ENCODE data around the gene GRIFIN.

The GRIFIN gene

GRCh38 chr7:2497500-2498336 lies 21.5 kb upstream of the GRIFIN start:
- DNase-seq = no peak

DNA sequence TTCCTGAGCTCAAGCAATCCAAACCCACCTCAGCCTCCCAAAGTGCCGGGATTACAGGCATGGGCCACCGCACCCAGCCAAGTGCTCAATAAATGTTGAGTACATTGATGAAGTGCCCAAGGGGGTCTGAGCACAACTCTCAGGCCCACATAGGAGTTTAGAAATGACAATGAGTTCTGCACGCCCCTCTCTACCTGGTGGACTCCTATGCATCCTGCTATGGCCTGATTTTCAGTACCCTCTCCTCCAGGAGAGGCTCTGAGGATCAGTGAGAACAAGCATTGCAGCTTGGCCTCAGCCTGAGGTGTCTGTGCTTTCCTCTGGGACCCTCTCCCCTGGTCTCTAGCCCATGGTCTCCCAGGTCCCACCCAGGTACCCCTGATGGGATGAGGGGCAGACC lies 20.9 kb upstream of the GRIFIN start:
- no peak for DNase-seq

GRCh38 chr7:2496375-2496774 lies 20.2 kb upstream of the GRIFIN start:
- no peak for DNase-seq

DNA sequence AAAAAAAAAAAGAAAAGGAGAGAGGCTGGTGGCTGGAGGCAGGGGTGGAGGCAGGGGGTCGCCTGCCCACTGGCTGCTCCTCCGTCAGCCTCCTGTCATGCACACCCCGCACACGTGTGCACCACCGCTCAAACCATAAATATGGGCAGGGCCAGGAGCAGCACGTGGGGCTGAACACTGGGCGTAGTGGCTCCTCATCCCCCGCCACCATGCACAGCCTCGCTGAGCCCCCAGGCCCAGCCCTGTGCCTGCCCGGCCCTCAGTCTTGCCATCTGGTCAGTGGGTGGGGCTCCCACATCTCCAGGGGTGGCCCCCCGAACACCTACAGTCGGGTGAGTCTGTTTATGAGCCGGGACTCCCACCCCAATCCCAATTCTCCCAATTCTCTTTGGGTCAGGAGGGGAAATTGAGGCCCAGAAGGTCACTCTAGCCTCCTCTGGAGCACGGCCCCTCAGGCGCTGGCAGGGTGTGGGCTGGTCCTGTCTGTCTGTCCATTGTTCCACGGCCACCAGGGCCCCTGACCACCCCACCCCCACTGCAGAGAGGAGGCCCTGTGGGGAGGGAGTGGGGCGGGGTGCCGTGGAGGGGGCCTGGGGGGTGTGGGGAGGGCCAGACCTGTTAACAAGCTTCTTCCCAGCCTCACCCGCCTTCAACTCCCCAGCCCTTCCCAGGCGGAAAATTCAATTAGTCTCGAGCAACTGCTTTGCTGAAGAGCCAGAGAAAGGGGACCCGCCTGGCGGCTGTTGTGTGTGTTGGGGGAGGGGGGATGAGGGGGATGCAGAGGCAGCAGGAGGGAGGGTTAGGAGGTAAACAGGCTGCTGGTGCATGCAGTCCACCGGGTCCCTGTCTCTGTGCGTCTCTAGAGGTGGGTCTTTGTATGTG lies 19.5 kb upstream of the GRIFIN start:
- no peak for DNase-seq

DNA sequence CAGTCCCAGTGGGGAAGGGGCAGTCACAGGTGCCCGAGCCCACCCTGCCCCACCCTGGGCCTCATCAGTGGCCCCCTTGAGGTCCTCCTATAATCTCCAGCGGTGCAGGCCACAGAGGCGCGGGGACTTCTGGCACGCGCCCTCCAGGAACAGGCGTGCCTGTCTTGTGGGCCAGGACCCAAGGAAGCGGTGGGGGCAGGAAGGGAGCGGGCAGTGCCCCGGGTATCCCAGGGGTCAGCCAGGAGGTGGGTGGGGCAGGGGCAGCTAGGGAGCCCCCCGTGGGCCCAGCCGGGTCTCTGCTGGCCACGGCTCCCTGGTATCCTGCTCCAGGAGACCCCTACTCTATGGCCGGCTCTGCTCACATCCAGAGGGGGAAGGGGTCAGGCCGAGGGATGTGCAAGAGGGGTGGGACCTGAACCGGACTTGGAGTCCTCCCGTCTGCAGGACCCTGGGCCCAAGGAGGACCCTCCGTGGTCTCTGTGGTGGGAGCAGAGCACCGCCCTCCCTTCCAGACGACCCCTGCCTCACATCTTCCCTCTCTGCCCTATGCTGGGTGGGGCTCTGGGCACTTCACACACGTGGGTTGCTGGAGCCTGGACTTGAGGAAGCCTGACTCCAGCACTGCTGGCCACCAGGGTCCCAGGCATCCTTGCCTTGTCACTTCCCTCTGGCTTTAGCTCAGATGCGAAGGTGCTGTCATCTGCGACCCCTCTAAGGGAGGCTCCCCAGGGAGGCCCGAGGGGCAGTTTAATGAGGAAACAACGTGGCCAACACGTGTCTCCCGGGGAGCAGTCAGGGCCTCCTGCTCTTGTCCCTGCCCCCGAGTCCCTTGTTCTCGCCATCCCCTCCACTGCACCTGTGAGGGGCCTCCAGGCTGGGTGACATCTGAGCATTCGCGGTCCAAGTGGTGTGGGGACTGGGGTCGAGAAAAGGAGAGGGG lies 18.3 kb upstream of the GRIFIN start:
- no peak for DNase-seq

DNA sequence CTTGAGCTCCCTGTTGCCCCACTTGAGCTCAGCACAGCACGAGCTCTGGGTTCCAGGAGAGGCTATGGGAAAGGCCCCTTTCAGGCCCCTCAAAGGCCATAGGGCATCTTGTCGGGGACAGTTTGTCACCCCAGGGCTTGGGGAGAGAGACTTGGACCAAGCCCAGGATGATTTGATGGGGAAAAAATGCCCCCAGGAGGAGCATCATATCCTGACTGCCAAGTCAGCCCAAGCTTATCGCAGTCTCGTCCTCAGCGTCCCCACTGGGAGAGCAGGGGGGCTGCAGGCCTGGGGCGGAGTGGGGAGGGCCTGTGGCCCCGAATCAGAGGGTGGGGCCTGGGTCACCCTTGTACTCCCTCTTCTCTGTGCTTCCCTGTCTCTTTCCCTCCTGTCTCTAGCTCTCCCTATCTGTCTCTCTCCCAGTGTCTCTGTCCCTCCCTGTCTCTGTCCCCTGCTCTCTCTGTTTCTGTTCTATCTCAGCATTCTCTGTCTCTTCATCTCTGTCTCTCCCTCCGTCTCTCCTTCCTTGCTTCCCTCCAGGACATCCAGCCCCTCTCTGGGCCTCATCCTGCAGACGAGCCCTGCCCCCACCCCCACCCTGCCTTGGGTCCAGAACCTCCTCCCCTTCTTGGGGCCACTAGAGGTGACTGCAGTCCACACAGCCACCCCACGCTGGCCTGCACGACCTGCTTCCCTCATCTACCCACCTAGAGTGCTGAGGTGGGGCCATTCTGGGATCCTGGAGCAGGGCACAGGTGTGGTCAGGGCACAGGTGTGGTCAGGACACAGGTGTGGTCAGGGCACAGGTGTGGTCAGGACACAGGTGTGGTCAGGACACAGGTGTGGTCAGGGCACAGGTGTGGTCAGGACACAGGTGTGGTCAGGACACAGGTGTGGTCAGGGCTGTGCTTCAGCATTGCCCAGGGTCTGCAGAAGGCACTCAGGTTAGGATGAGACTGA lies 17.3 kb upstream of the GRIFIN start:
- DNase-seq = no peak

DNA sequence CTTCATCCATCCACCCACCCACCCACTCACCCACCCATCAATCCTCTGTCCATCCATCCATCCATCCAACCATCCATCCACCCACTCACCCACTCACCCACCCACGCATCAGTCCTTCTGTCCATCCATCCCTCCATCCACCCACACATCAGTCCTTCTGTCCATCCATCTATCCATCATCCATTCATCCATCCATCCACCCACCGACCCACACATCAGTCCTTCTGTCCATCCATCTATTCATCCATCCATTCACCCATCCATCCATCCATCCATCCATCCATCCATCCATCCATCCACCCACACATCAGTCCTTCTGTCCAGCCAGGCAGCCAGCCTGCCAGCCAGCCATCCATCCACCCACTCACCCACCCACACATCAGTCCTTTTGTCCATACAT lies 15.8 kb upstream of the GRIFIN start:
- DNase-seq = no peak

GRCh38 chr7:2490181-2490651 lies 14.0 kb upstream of the GRIFIN start:
- DNase-seq = no peak

DNA sequence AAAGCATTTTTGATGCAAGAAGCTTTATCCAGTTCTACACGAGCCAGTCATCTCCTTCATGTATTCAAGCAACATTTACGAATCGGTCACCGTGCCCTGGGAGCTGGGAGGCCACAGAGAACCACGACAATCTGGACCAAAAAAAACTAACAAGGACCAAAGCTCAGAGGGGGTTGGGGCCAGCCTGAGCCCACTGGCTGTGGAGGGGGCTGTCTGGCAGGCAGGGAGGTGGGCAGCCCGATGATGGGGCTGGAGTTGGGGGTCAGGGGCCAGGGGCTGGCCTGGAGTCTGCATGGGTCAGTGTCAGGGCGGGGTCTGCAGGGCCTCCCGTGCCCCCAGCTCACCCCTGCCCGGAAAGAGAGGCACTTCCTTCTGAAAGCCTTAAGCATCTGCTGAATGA lies 12.5 kb upstream of the GRIFIN start:
- no peak for DNase-seq

DNA sequence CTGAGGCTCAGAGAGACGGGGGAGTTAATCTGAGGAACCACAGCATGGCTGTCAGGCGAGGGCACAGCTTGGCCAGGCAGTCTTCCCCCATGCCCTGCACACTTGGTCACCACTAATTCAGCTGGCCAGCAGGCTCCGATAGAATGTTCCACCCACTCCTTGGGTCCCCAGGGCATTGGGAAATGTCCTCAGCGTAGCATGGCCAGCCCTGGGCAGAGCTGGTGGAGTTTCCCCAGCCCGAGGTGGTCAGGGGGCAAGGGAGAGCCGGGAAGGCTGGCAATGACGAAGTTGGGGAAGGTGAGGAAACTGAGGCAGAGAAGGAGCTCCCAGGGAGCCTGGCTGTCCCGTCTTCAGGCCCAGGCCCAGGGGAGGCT lies 12.1 kb upstream of the GRIFIN start:
- no peak for DNase-seq

DNA sequence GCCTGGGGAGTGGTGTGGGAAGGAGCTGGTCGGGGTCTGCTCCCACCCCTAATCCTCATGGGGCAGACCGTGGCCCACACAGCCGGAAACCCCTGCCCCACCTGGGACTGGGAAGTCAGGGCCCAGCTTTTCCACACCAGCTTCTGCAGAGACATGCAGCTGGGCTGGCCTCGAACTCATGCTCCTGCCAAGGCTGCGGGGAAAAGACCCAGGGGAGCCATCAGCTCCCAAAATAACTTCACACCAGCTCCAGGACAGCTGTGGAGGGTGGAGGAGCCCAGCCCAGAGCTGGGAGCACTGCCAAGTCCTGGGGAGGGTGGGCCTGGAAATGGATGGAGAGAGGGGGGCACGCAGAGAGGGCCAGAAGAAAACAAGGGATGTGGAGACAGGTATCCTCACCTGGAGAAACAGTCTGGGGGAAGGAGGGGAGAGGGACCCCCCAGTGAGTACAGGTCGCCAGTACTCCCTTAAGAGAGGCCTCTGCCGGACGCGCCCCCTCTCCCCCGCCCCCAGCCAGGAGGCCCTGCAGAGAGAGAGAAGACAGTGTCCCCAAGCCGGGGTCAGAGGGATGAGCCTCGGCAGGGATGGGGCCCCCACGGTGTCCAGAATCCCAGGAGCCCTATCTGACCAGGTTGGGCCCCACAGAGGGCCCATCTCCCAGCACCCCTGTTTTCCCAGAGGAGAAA lies 11.5 kb upstream of the GRIFIN start:
- DNase-seq = no peak

GRCh38 chr7:2484868-2485267 lies 8.7 kb upstream of the GRIFIN start:
- DNase-seq = no peak

- no peak for DNase-seq
Observed at GRCh38 chr7:2483494-2483893, 7.3 kb upstream of the GRIFIN start.

DNA sequence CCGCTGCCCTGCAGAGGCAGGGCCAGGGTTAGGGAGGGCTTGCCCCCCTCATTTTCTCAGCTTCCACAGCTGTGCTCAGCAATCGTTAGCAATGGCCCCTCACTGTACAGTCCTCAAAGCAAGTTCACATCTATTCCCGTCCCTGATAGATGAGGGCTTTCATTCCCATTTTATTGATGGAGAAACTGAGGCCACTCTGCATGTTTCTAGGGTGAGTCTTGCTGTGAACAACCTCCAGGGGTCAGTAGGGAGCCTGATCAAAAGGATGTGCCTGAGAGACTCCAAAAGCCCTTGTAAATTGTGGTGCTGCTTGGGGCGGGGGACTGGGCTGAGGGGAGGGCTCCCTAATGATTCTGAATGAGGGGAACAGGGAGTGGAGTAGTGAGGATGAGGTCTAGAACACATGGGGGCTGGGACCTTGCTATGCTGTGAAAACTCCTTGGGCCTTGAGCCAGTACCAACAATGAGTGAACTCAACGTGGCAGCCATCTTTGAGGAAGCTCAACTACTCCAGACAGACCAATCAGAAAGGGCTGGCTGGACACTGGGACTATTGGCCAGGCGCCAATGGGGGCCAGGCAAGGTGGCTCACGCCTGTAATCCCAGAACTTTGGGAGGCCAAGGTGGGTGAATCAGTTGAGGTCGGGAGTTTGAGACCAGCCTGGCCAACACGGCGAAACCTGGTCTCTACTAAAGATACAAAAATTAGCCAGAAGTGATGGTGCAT lies 6.7 kb upstream of the GRIFIN start:
- no peak for DNase-seq

GRCh38 chr7:2481195-2481594 lies 5.0 kb upstream of the GRIFIN start:
- DNase-seq = no peak

GRCh38 chr7:2480070-2480408 lies 3.8 kb upstream of the GRIFIN start:
- DNase-seq = no peak

DNA sequence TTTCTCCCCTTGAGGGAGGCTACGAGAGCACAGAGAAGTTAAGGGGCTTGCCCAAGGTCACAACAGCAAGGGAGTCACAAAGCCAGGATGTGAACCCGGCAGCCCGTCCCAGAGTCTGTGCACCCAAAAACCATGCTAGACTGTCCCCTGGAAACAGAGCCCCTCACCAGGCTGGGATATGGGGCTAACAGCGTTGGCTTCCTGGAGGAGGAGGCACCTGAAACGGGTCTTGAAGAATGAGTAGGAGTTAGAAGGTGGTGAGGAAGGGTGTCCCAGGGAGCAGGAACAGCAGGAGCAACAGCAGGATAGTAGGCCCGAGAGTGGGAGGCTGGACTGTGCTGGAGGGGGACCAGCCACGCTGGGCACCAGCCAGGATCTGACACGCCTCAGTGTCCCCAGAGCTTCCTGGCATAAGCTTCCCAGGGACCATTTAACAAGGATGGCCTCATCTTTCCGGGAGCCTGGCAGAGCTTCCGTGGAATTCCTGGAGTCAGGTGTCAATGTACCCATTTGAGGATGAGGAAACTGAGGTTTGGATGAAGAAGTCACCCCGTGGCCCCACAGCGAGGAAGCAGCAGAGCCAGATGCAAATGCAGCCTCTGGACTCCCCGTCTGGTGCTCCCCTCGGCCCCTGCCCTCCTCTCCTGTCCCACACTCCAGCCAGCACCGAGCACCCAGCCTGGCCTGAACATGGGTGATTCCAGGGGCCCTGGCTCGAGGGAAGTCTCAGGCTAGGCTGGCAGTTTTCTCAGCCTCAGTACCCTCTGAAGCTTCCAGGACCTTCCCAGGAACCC lies 3.3 kb upstream of the GRIFIN start:
- no peak for DNase-seq

DNA sequence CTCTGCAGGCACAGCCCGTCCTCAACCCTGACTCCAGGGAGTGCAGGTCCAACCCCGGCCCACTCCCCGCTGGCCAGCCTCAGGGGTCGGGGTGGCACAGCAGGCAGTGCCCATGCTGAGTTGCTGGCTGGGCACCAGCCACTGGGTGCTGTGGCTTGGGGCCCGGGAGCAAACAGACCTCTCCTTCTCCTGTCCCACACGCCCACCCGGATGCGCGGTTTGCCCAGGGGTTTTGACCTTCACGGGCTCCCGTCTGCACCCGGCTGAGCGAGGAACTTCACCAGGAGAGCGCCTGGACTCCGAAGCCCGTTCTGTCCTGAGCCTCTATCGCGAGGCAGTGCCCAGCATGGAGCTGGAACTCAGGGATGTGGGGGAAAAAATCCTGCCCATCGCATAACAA lies 2.6 kb upstream of the GRIFIN start:
- DNase-seq = no peak

GRCh38 chr7:2478399-2478785 lies 2.2 kb upstream of the GRIFIN start:
- no peak for DNase-seq

All from activated CD4-positive, alpha-beta T cell treated with anti-CD3 and anti-CD28 coated beads for 48 hours (primary cell).